Stimulated activated CD4-positive, alpha-beta T cell treated with anti-CD3 and anti-CD28 coated beads, Interleukin-12 subunit alpha, Interleukin-12 subunit beta, amount 100 ng/mL, for 48 hours (primary cell): Measurements from ENCODE around the gene EFNA3.

Experiments used
- DNase-seq, 3 donors: peaks; one replicate each; pipeline ENCODE4 v3.0.0-alpha.2; 2020; ENCODE audit warnings: low read depth in 2 of 3, low spot score in 1 of 3

Gene EFNA3

GRCh38 chr1:155048449-155049334 is 29.9 kb upstream of the EFNA3 start:
- no peak for DNase-seq

DNA sequence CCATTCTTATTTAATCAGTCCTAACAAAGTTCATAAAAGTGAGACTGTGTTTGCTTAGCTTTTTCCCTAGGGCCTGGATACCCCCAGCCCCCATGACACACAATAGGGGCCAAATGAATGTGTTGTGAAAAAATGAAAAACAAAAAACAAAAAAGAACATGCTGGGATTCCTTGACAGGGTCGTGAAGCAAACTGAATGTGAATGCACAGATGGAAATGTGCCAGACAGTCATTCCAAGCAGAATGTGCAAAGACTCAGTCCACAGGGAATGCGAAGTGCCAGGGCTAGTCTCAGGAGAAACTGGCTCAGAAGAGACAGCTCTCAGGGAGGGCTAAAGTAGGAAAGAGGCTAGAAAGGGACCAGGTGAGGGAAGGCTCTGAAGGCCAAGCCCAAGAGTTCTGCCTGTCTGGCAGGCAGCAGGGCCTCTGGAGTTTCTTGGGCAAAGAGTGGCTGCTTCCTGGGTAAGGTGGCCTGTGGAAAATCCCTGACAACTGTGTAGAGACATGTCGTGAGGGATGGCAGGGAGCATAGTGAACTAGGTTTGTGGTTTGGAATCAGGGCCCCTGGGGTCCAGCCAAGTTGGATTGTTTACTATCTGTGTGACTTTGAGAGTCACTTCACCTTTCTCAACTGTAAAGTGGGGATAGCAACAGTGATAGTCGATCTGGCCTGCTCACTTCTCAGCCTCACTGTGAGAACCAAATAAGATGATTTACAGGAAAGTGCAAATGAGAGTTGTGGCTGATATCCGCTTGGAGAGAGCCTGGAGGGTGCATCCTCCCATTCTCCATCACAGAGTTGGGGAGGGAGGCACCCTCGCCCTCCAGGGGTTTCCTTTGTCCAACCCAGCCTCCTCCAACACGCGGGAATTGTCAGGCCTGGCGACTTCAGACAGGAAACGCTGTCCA is 28.7 kb upstream of the EFNA3 start:
- no peak for DNase-seq

DNA sequence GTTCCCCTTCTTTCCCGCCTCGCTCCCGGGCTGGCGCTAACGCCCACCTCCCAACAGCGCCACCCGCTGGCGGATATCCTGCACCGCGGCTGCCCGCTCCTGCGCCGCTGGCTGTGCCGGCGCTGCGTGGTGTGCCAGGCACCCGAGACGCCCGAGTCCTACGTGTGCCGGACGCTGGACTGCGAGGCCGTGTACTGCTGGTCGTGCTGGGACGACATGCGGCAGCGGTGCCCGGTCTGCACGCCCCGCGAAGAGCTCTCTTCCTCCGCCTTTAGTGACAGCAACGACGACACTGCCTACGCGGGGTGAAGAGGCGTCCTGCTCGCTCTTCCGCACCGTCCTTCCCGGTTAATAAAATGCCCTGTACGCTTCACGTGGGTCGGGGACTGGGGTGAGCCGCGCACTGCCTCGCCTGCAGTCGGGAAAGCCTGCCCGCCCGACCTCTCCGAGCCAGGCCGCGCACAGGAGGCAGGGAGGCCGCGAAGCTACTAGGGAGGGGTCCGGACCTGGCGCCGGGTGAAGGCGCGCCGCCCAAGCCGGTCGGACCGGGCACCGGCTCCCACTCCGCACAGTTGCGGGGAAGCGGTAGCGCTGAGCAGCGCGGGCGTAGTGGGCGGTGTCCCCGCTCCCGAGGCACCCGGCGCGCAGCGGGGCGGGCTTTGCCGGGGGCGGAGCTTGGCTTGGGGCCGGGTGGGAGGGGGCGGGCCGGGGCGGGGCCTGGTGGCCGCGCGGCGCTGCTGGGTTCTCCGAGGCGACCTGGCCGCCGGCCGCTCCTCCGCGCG is 27.9 kb upstream of the EFNA3 start, which contains the start of gene ADAM15:
ADAM15 (plus strand) TSS at position 757 of the 782 bp plus-strand sequence. CDS start 71 bp downstream, outside the sequence.
- peak; percentile 56 to 75 (median 72) for DNase-seq

- DNase-seq: no peak
Observed at GRCh38 chr1:155051342-155051776, 27.3 kb upstream of the EFNA3 start.

GRCh38 chr1:155051777-155052398 is 26.7 kb upstream of the EFNA3 start:
- DNase-seq: no peak

GRCh38 chr1:155052439-155053395 is 25.9 kb upstream of the EFNA3 start:
- no peak for DNase-seq

GRCh38 chr1:155053531-155054105 is 25.0 kb upstream of the EFNA3 start:
- no peak for DNase-seq

- no peak for DNase-seq
Observed at GRCh38 chr1:155057104-155057503, 21.5 kb upstream of the EFNA3 start.

DNA sequence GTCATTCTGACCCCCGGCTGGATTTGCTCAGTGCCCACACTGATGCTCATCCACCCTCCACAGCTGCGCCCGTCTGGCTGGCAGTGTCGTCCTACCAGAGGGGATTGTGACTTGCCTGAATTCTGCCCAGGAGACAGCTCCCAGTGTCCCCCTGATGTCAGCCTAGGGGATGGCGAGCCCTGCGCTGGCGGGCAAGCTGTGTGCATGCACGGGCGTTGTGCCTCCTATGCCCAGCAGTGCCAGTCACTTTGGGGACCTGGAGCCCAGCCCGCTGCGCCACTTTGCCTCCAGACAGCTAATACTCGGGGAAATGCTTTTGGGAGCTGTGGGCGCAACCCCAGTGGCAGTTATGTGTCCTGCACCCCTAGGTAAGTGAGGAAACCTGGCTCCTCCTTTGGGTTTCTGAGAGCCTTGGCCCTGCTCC is 20.8 kb upstream of the EFNA3 start:
- no peak for DNase-seq

DNA sequence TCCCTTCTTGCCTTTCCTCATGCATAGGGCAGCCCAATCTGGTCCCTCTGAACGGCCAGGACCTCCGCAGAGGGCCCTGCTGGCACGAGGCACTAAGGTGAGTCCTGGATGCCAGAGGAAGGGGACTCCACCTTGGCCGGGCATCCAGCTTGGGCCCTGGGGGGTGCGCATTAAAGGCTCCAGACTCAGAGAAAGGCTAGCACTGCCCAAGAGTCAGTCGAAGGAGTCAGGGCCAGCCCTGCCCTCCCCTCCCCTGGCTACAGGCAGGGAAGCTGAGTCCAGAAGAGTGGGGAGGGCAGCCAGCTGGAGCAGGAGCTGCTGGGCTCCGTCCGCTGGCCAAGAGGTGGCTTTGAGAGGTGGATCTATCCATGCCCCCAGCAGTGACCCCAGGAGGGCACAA is 17.9 kb upstream of the EFNA3 start:
- DNase-seq: no peak

DNA sequence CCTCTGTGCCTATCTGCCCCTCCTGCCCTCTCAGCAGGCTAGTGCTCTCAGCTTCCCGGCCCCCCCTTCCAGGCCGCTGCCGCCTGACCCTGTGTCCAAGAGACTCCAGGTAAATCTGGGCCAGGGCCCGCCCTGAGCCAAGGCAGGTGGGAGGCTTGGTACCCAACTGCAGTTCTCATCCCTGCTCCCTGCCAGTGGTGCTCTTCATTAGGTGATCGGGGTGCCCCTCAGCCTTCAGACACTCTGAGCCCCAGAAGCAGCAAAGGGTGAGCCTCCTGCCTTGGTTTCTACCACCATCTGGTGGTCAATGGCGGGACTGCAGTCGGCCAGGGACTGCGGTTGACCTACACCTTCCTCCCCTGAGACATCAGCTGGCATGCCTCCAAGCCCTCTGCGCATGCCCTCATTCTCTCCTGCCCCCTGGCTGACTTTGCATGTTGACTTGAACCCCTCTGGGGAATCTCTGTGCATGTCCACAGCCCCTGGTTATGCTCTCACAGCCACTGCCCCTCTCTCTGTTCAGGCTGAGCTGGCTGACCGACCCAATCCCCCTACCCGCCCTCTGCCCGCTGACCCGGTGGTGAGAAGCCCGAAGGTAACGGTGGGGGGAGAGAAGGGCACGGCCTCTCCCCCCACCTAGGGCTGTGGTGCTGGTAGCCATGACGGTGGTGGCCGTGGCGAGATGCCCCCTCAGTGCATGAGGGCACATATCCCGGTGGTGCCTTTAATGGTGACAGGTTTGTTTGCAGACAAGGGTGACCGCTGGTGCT is 17.1 kb upstream of the EFNA3 start:
- DNase-seq: peak; percentile 91 to 99 (median 92)

DNA sequence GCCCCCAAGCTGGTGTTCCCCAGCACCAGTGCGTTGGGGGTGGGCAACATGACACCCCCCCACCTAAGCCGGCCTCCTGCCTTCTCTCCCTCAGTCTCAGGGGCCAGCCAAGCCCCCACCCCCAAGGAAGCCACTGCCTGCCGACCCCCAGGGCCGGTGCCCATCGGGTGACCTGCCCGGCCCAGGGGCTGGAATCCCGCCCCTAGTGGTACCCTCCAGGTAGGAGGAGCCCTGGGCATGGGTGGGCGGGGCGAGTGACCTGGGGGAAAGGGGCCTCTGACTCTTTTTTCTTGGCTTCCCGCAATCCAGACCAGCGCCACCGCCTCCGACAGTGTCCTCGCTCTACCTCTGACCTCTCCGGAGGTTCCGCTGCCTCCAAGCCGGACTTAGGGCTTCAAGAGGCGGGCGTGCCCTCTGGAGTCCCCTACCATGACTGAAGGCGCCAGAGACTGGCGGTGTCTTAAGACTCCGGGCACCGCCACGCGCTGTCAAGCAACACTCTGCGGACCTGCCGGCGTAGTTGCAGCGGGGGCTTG is 16.4 kb upstream of the EFNA3 start:
- DNase-seq: no peak

GRCh38 chr1:155062702-155063411 is 15.8 kb upstream of the EFNA3 start:
- peak; percentile 65 to 91 (median 77) for DNase-seq

DNA sequence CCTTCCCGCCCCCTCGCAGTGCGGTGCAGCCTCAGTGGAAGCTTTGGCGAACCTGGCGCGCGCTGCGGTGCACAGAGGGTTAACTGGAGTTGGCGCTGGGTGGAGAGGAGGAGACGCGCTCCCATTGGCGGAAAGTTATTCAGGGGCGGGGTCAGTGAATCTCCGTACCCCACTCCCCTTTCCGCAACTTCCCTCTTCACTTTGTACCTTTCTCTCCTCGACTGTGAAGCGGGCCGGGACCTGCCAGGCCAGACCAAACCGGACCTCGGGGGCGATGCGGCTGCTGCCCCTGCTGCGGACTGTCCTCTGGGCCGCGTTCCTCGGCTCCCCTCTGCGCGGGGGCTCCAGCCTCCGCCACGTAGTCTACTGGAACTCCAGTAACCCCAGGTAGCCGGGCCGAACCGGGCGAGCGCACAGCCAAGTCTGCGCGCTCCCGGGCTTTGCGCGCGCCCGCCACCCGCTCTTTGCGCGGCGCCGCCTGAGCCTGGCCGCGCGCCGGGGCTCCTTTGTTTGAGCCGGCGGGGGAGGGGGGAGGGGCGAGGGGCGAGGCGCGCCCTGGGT is 15.0 kb upstream of the EFNA3 start, which contains the start of gene EFNA4:
EFNA4 (plus strand) TSS at position 191 of the 561 bp plus-strand sequence; CDS start at position 275, 84 bp downstream.
- DNase-seq: peak; percentile 65 to 80 (median 78)

- no peak for DNase-seq
Observed at GRCh38 chr1:155064111-155064831, 14.4 kb upstream of the EFNA3 start.

- DNase-seq: no peak
Observed at GRCh38 chr1:155064832-155065429, 13.7 kb upstream of the EFNA3 start.
